OCI-LY7 (cell line): Measurements from ENCODE around the gene STOX2.

Experiments used
- CTCF ChIP-seq: fragments of 200-600 bp; sonication (generic); conservative IDR thresholded peaks from 2 replicates; pipeline ENCODE4 v1.5.1; 2014; ENCODE audit warnings: mild to moderate bottlenecking, antibody characterized with exemption, low read length, moderate library complexity, mixed read lengths
- EZH2phosphoT487 ChIP-seq: fragments of 200-600 bp; sonication (generic); IDR thresholded peaks from 2 replicates; pipeline ENCODE4 v1.6.1; 2018; ENCODE audit warnings: low read depth, borderline replicate concordance, mild to moderate bottlenecking, mixed run types, antibody characterized with exemption, low read length, moderate library complexity, mixed read lengths

- no peak for TF ChIP-seq CTCF
- no peak for TF ChIP-seq EZH2phosphoT487
Measured at GRCh38 chr4:183962419-183962818, 57.3 kb downstream of the STOX2 start.
